ENCODE measurements around the gene CCNF. TPM values are rescaled to one million over a fixed set of nuclear protein-coding genes. Genes with fewer than 3 reads are reported as not detected.
A peak's percentile ranks its signal among the peaks of the same experiment; 100 is the strongest.

The CCNF gene
- total and polyA plus RNA-seq, 9 of the 15 experiments (the other 6 are each of a cell fraction or from before 2014, with no cell fraction given) = 4.1 to 70.1 (median 29.5) TPM

DNA sequence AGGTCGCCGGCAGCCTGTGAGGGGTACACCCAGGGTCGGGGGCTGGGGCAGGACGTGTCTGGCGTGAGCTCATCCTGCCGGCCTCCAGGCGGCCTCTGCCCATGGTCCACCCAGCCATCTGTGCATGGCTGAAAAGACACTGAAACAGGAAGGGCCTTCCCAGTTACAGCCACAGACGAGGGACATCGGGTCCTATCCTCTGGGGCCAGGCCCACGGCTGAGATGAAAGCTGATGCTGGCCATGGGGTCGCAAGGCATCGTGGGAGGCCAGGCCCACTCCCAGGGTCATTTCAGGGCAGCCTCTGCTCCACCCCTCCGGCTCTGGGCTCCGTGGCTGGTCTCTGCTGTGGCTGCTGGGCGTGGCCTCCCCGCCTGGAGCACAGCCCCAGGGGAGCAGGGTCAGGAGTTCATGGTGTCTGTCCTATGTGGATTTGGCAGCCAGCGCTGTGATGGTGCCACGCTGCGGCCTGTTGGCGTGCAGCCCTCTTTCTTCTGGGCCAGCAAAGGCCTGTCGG, 67.9 kb downstream of the CCNF start (continued):
- TF ChIP-seq IRF1 (CRISPR knock-in tag; IDR thresholded peaks at IDR 0.05; ENCODE audit: borderline replicate concordance) (no peak), ZNF232 (CRISPR knock-in tag; IDR thresholded peaks at IDR 0.05) (peak; percentile 98), SREBF1 (IDR thresholded peaks at IDR 0.05; ENCODE audit: borderline replicate concordance, low read depth, low read length) (no peak), RNF219 (CRISPR knock-in tag; IDR thresholded peaks at IDR 0.05) (no peak), DNMT1 (IDR thresholded peaks at IDR 0.05) (no peak), USF1 (CRISPR knock-in tag; IDR thresholded peaks at IDR 0.05) (no peak), ATF1 (CRISPR knock-in tag; IDR thresholded peaks at IDR 0.05) (no peak), ATF1 (tag; IDR thresholded peaks at IDR 0.05) (peak; percentile 33; the same call in 1 of the 2 replicates), ZNF79 (CRISPR knock-in tag; IDR thresholded peaks at IDR 0.05; ENCODE audit: low read depth) (no peak), SFPQ (IDR thresholded peaks at IDR 0.05; ENCODE audit: low read depth, low read length) (no peak), ARHGAP35 (IDR thresholded peaks at IDR 0.05; ENCODE audit: partially characterized antibody) (no peak), SRSF3 (IDR thresholded peaks at IDR 0.05; ENCODE audit: insufficient read depth, low read length) (no peak), FOXK1 (CRISPR knock-in tag; IDR thresholded peaks at IDR 0.05; ENCODE audit: borderline replicate concordance) (no peak), TOE1 (IDR thresholded peaks at IDR 0.05; ENCODE audit: borderline replicate concordance) (no peak), TOE1 (CRISPR knock-in tag; IDR thresholded peaks at IDR 0.05; ENCODE audit: borderline replicate concordance, low read depth) (no peak), NFIC (IDR thresholded peaks at IDR 0.05) (peak; percentile 61)
- TF ChIP-seq, protein P1, sequence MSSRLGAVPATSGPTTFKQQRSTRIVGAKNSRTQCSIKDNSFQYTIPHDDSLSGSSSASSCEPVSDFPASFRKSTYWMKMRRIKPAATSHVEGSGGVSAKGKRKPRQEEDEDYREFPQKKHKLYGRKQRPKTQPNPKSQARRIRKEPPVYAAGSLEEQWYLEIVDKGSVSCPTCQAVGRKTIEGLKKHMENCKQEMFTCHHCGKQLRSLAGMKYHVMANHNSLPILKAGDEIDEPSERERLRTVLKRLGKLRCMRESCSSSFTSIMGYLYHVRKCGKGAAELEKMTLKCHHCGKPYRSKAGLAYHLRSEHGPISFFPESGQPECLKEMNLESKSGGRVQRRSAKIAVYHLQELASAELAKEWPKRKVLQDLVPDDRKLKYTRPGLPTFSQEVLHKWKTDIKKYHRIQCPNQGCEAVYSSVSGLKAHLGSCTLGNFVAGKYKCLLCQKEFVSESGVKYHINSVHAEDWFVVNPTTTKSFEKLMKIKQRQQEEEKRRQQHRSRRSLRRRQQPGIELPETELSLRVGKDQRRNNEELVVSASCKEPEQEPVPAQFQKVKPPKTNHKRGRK (tag; IDR thresholded peaks at IDR 0.05) = no peak
- TF ChIP-seq, protein P2, sequence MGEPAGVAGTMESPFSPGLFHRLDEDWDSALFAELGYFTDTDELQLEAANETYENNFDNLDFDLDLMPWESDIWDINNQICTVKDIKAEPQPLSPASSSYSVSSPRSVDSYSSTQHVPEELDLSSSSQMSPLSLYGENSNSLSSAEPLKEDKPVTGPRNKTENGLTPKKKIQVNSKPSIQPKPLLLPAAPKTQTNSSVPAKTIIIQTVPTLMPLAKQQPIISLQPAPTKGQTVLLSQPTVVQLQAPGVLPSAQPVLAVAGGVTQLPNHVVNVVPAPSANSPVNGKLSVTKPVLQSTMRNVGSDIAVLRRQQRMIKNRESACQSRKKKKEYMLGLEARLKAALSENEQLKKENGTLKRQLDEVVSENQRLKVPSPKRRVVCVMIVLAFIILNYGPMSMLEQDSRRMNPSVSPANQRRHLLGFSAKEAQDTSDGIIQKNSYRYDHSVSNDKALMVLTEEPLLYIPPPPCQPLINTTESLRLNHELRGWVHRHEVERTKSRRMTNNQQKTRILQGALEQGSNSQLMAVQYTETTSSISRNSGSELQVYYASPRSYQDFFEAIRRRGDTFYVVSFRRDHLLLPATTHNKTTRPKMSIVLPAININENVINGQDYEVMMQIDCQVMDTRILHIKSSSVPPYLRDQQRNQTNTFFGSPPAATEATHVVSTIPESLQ (CRISPR knock-in tag; IDR thresholded peaks at IDR 0.05) = no peak

All from K562 (cell line).